K562 (cell line): ENCODE results near the gene REM2. TPM values are rescaled to one million over a fixed set of nuclear protein-coding genes. Genes with fewer than 3 reads are reported as not detected.
A peak's percentile ranks its signal among the peaks of the same experiment; 100 is the strongest.

ENCODE experiments used
- ATAC-seq: fragments of 200-7000 bp; cut with Tn5 transposase; 3 replicates; pipeline ENCODE4 v1.9.1; 2020; ENCODE audit warnings: moderate library complexity
- BruUV-seq: library from RNA; stranded (reverse); fragments of 400-500 nt; replicated peaks from 2 replicates; lab custom pipeline; 2021; lab: Mats Ljungman, UMichigan
- CTCF ChIA-PET: fragments of 300-600 bp; formaldehyde crosslinking; extraction: SDS; loops from one replicate; lab custom pipeline; 2021; ENCODE audit warnings: low intra/inter-chr PET ratio; lab: Yijun Ruan, JAX
- POLR2A ChIA-PET: fragments of 300-600, 350-650 bp; sonication (Branson Sonifier 250); formaldehyde crosslinking; extraction: SDS; loops from one replicate; lab custom pipeline; 2021; ENCODE audit warnings: antibody characterized with exemption, inconsistent platforms; lab: Yijun Ruan, JAX
- DNase-seq, 4 experiments: peaks; one replicate each; pipeline versions ENCODE4 v3.0.0 to v3.0.0-alpha.2; 2011 to 2018; ENCODE audit warnings: low spot score in 3 of 4, mixed read lengths in 3 of 4; ENCODE audit errors: extremely low read depth in 1 of 4
- FAIRE-seq: peaks from 2 replicates; lab custom pipeline; 2011; peaks lifted over from hg19 to GRCh38; lab: Jason Lieb, UNC
- H2AFZ ChIP-seq: 2 replicates; pipeline ENCODE4 v1.6.0; 2011; ENCODE audit warnings: low read depth, low read length, control low read depth, inconsistent platforms
- H3K27ac ChIP-seq: fragments of 200-600 bp; 3 replicates; pipeline ENCODE4 v1.8.0; 2011; ENCODE audit warnings: low read depth, mild to moderate bottlenecking, control low read depth, inconsistent platforms, low read length, moderate library complexity, mixed read lengths; ENCODE audit errors: extremely low read depth
- H3K27me3 ChIP-seq, 2 experiments: fragments of 300-600 bp in 1 of 2; 2 replicates in 1 of 2; 3 replicates in 1 of 2; pipeline versions ENCODE4 v1.6.0 to v1.8.0; 2011; ENCODE audit warnings: inconsistent platforms in 2 of 2, low read length in 2 of 2, mild to moderate bottlenecking in 1 of 2, mixed read lengths in 1 of 2, moderate library complexity in 1 of 2; ENCODE audit not compliant: control insufficient read depth in 2 of 2, insufficient read depth in 2 of 2
- H3K36me3 ChIP-seq: fragments of 300-600 bp; 3 replicates; pipeline ENCODE4 v1.8.0; 2011; ENCODE audit warnings: mild to moderate bottlenecking, low read length, inconsistent platforms; ENCODE audit not compliant: control insufficient read depth, insufficient read depth
- H3K4me1 ChIP-seq, 2 experiments: fragments of 200-600 bp in 1 of 2; replicated peaks in 1 of 2; 2 replicates in 1 of 2; 3 replicates in 1 of 2; pipeline versions ENCODE4 v1.5.1 to v1.8.0; 2011; ENCODE audit warnings: inconsistent platforms in 2 of 2, low read length in 2 of 2, mild to moderate bottlenecking in 1 of 2, mixed read lengths in 1 of 2, moderate library complexity in 1 of 2; ENCODE audit not compliant: control insufficient read depth in 2 of 2, insufficient read depth in 2 of 2
- H3K4me2 ChIP-seq: 2 replicates; pipeline ENCODE4 v1.6.1; 2011; ENCODE audit warnings: low read length, control low read depth, inconsistent platforms, mixed read lengths; ENCODE audit not compliant: insufficient read depth
- H3K4me3 ChIP-seq: fragments of 200-600 bp; sonication (generic), shearing (Covaris generic); 2 replicates; pipeline ENCODE4 v1.5.1; 2016; ENCODE audit warnings: control low read depth, inconsistent platforms
- H3K79me2 ChIP-seq: fragments of 200-600 bp; 3 replicates; pipeline ENCODE4 v1.8.0; 2011; ENCODE audit warnings: low read length, inconsistent platforms; ENCODE audit not compliant: control insufficient read depth, insufficient read depth
- H3K9ac ChIP-seq, 2 experiments: 2 replicates each; pipeline versions ENCODE4 v1.6.0 to v1.6.1; 2011; ENCODE audit warnings: low read depth in 2 of 2, low read length in 2 of 2, control low read depth in 1 of 2, inconsistent platforms in 1 of 2, mild to moderate bottlenecking in 1 of 2, mixed read lengths in 1 of 2; ENCODE audit not compliant: insufficient read depth in 1 of 2
- H3K9me1 ChIP-seq: one replicate; pipeline ENCODE4 v1.6.0; 2011; ENCODE audit warnings: inconsistent platforms, mild to moderate bottlenecking, low read length, moderate library complexity; ENCODE audit not compliant: control insufficient read depth, insufficient read depth
- H3K9me3 ChIP-seq: replicated peaks from 2 replicates; pipeline ENCODE4 v1.5.1; 2011; ENCODE audit warnings: low read depth, low read length, inconsistent platforms; ENCODE audit not compliant: control insufficient read depth, insufficient read depth
- H4K20me1 ChIP-seq: replicated peaks from 2 replicates; pipeline ENCODE4 v1.6.1; 2011; ENCODE audit warnings: low read length, inconsistent platforms, mixed read lengths; ENCODE audit not compliant: control insufficient read depth, insufficient read depth
- ARID2 ChIP-seq: fragments of 450-650 bp; IDR thresholded peaks from 2 replicates; pipeline ENCODE4 v1.6.1; 2017; ENCODE audit warnings: antibody characterized with exemption, mild to moderate bottlenecking
- ASH1L ChIP-seq: fragments of 450-650 bp; IDR thresholded peaks from 2 replicates; pipeline ENCODE4 v1.6.1; 2018; ENCODE audit warnings: borderline replicate concordance, mild to moderate bottlenecking, low read depth; ENCODE audit not compliant: partially characterized antibody
- CTCF ChIP-seq, 3 experiments: IDR thresholded peaks in 2 of 3; conservative IDR thresholded peaks in 1 of 3; 2 replicates each; pipeline ENCODE4 v1.5.1; 2011 to 2012; ENCODE audit warnings: low read length in 3 of 3, mild to moderate bottlenecking in 3 of 3, control low read depth in 2 of 3, improper control_type of control experiment in 1 of 3, inconsistent platforms in 1 of 3, low read depth in 1 of 3, mixed read lengths in 1 of 3, moderate library complexity in 1 of 3; ENCODE audit not compliant: insufficient read depth in 2 of 3
- EP300 ChIP-seq: IDR thresholded peaks from 2 replicates; pipeline ENCODE4 v1.6.1; 2012; ENCODE audit warnings: low read length, improper control_type of control experiment
- FOXK2 ChIP-seq, 2 experiments: fragments of 450-650 bp; IDR thresholded peaks in 1 of 2; conservative IDR thresholded peaks in 1 of 2; 2 replicates each; pipeline ENCODE4 v1.6.1; 2016; ENCODE audit warnings: low read depth in 2 of 2, mild to moderate bottlenecking in 1 of 2
- HOMEZ ChIP-seq: fragments of 250-450 bp; sonication (Bioruptor Pico); IDR thresholded peaks from 2 replicates; pipeline ENCODE4 v1.4.0; 2020; ENCODE audit warnings: mild to moderate bottlenecking, moderate library complexity
- HSF4 ChIP-seq: fragments of 250-450 bp; sonication (Bioruptor Pico); IDR thresholded peaks from 2 replicates; pipeline ENCODE4 v2.1.2; 2022; ENCODE audit warnings: mild to moderate bottlenecking, moderate library complexity, borderline replicate concordance
- NELFE ChIP-seq: IDR thresholded peaks from 2 replicates; pipeline ENCODE4 v1.6.1; 2011; ENCODE audit warnings: mild to moderate bottlenecking; ENCODE audit not compliant: insufficient read depth, insufficient read length
- NR2C1 ChIP-seq, 2 experiments: fragments of 450-650 bp; IDR thresholded peaks; 2 replicates each; pipeline ENCODE4 v1.6.1; 2017; ENCODE audit warnings: mild to moderate bottlenecking in 2 of 2, antibody characterized with exemption in 1 of 2, inconsistent platforms in 1 of 2, missing compliant biosample characterization in 1 of 2, missing genetic modification characterization in 1 of 2
- POLR2B ChIP-seq: fragments of 450-650 bp; IDR thresholded peaks from 2 replicates; pipeline ENCODE4 v1.6.1; 2018; ENCODE audit warnings: low read depth; ENCODE audit not compliant: partially characterized antibody
- TCFL5 ChIP-seq: fragments of 250-450 bp; sonication (Bioruptor Pico); conservative IDR thresholded peaks from 2 replicates; pipeline ENCODE4 v1.6.1; 2021; ENCODE audit warnings: mild to moderate bottlenecking, moderate library complexity, matching md5 sums
- ZNF140 ChIP-seq: fragments of 250-450 bp; sonication (Bioruptor Pico); IDR thresholded peaks from 2 replicates; pipeline ENCODE4 v1.8.0; 2021; ENCODE audit warnings: moderate library complexity, mild to moderate bottlenecking, inconsistent platforms
- ZNF695 ChIP-seq: fragments of 450-650 bp; formaldehyde crosslinking; IDR thresholded peaks from 2 replicates; pipeline ENCODE4 v1.4.0; 2020; ENCODE audit warnings: mild to moderate bottlenecking, moderate library complexity
- ZZZ3 ChIP-seq: fragments of 450-650 bp; IDR thresholded peaks from 2 replicates; pipeline ENCODE4 v1.6.1; 2016; ENCODE audit warnings: antibody characterized with exemption, mild to moderate bottlenecking, moderate library complexity
- WGBS: fragments of 100-300 bp; shearing (Covaris generic); methylation state at CpG from one replicate; pipeline ENCODE4 v1.1.6; 2016; ENCODE audit warnings: low coverage, mixed read lengths; ENCODE audit not compliant: insufficient coverage; ENCODE audit errors: missing lambda C conversion rate; 5-methylcytosine and 5-hydroxymethylcytosine counted together
- in situ Hi-C: fragments of 300-500 bp; cut with MboI; formaldehyde crosslinking; loops from 4 replicates; pipeline ENCODE4 v1.15.0; 2018; ENCODE audit warnings: inconsistent platforms, mixed read lengths
- intact Hi-C: fragments of 100-400 bp; cut with micrococcal nuclease; formaldehyde crosslinking; loops from 2 replicates; pipeline ENCODE4 v1.14.2; 2022
- polyA plus RNA-seq, 8 experiments: library from polyadenylated mRNA; depleted of rRNA in 4 of 8; stranded (reverse) in 5 of 8; unstranded in 3 of 8; fragments of >200 nt; fragmentation: Nextera tagmentation in 2 of 8; fragmentation: Illumina TruSeq in 1 of 8; extraction: Ambion mirVana in 2 of 8; extraction: Trizol in 1 of 8; gene quantifications; 2 replicates each; pipeline versions ENCODE4 v1.2.1 to v1.2.3, GENCODE V29; 2011 to 2014; ENCODE audit warnings: inconsistent platforms in 1 of 8, missing spikeins in 1 of 8
- total RNA-seq, 7 experiments: library from RNA; depleted of rRNA in 6 of 7; stranded (reverse); fragments of >200 nt in 6 of 7; fragmentation: Illumina TruSeq in 2 of 7; extraction: Trizol in 2 of 7; gene quantifications; 2 replicates each; pipeline versions ENCODE4 v1.2.1 to v1.2.3, GENCODE V29; 2011 to 2021; ENCODE audit warnings: low replicate concordance in 1 of 7

The REM2 gene
- total and polyA plus RNA-seq, 9 of the 15 experiments (the other 6 are each of a cell fraction or from before 2014, with no cell fraction given) = 0.18 to 1.0 (median 0.38) TPM

GRCh38 chr14:22844221-22845102 lies 38.6 kb upstream of the REM2 start (continued):
- TF ChIP-seq CTCF (IDR thresholded peaks at IDR 0.05 in 2 of 3, conservative IDR thresholded peaks at IDR 0.05 in 1 of 3; ENCODE audit: insufficient read depth in 2 of 3, low read depth in 1 of 3, low read length in 3 of 3) (peak; percentile 21 to 31 (median 24); a peak in 3 of 6 replicates), EP300 (no peak), ZNF140 (CRISPR knock-in tag) (no peak)

- intact Hi-C loops (no loop called here), in situ Hi-C loops (loop anchor here (10.0 kb wide), 2 partner anchors 190 to 280 kb away; no protein-coding TSS in a partner anchor)
- Histone ChIP-seq H3K9me3 (no peaks in the 10 kb centered on the region), H3K4me1 (peaks cover 5 to 27% of the 10 kb centered on the region in 2 experiments; a peak in 2 of 5 replicates), H3K27me3 (no peaks in the 10 kb centered on the region), H2AFZ (no peak overlapping the region), H3K4me3 (no peak overlapping the region), H3K4me2 (no peak overlapping the region), H3K36me3 (no peaks in the 10 kb centered on the region), H3K79me2 (no peaks in the 10 kb centered on the region), H3K9ac (no peak overlapping the region; a peak in 1 of 4 replicates), H3K27ac (no peak overlapping the region), H3K9me1 (no peaks in the 10 kb centered on the region), H4K20me1 (no peaks in the 10 kb centered on the region)
- TF ChIP-seq HSF4 (CRISPR knock-in tag) (no peak), NR2C1 (IDR thresholded peaks at IDR 0.05) (no peak), NR2C1 (tag; IDR thresholded peaks at IDR 0.05) (no peak), POLR2B (no peak), ZNF695 (CRISPR knock-in tag) (no peak), ZZZ3 (no peak), FOXK2 (conservative IDR thresholded peaks at IDR 0.05 in 1 of 2, IDR thresholded peaks at IDR 0.05 in 1 of 2; ENCODE audit: low read depth in 2 of 2) (no peak), ASH1L (no peak), HOMEZ (no peak), ARID2 (no peak), NELFE (no peak), TCFL5 (CRISPR knock-in tag) (no peak)
- ChIA-PET CTCF (interaction anchor here (0.9 kb wide), 1 partner anchor 67 kb away, joined by 3 read pairs; no protein-coding TSS in a partner anchor), POLR2A (interaction anchor here (0.6 to 1.1 kb wide), 3 partner anchors 17 to 71 kb away, joined by 3 to 6 read pairs (median 4); no protein-coding TSS in a partner anchor)
- DNase-seq (no peak), ATAC-seq (no peak), FAIRE-seq (no peak)
- WGBS = 42% methylated on average over 8 of the region's 9 CpGs
- no TSS peak for BruUV-seq
Observed at GRCh38 chr14:22845103-22845394, 38.0 kb upstream of the REM2 start.
